Nucleus accumbens (tissue), 56 donors: ENCODE measurements around the gene CNTN5.

Source experiments
- DNase-seq, 56 donors: peaks; one replicate each; lab custom pipeline; 2025; lab: John Stamatoyannopoulos, UW

The CNTN5 gene

GRCh38 chr11:99489581-99489980 is 468.8 kb downstream of the CNTN5 start:
- DNase-seq: no peak

- no peak for DNase-seq
These were observed 473.3 kb downstream of the CNTN5 start for GRCh38 chr11:99494065-99494464.

- no peak for DNase-seq
These were observed 480.9 kb downstream of the CNTN5 start for GRCh38 chr11:99501655-99502054.

GRCh38 chr11:99505316-99505715 is 484.6 kb downstream of the CNTN5 start:
- no peak for DNase-seq

GRCh38 chr11:99505831-99506230 is 485.1 kb downstream of the CNTN5 start:
- DNase-seq: no peak

DNA sequence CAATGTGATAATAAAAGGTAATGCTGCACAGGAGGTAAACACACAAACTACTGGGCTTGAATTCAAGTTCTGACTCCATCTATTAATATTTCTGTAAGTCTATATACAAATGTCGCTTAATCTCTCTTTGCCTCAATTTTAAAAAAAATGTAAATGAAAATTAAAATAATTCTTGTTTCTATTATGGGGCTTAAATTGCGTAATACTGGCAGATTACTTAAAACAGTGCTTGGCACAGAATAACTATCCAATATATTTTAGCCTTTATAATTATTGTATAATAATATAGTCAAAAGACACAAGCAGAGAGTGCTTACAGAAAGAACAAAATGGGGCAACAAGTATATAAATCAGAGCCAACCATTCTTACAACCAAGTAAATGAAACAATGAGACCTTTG is 489.1 kb downstream of the CNTN5 start:
- DNase-seq: no peak

DNA sequence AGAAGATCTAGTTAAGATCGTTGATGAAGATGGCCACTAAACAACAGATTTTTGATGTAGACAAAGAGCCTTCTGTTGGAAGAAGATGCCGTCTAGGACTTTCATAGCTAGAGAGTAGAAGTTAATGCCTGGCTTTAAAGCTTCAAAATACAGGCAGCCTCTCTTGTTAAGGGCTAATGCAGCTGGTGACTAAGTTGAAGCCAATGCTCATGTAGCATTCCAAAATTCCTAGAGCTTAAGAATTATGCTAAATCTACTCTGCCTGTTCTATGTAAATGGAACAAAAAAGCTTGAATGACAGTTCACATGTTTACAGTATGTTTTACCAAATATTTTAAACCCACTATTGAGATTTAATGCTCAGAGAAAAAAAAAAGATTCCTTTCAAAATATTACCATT is 492.6 kb downstream of the CNTN5 start:
- no peak for DNase-seq

DNA sequence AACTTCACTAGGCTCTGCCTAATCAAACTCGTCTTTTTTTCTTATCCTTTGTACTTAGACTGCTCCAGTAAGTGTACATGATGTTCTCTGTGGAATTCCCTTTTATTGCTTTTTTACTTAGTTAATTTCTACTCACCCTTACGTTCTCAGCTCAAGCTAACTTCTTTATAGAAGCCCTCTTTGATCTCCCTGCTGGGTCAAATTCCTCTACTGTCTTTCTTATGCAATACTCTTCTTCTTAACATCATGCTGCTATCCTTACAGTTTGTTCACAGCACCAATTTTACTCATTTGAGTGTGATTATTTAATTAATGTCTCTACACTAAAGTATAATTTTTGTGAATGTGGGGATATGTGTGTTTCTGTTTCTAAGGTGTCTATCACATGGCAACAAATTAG is 498.3 kb downstream of the CNTN5 start:
- DNase-seq: no peak

DNA sequence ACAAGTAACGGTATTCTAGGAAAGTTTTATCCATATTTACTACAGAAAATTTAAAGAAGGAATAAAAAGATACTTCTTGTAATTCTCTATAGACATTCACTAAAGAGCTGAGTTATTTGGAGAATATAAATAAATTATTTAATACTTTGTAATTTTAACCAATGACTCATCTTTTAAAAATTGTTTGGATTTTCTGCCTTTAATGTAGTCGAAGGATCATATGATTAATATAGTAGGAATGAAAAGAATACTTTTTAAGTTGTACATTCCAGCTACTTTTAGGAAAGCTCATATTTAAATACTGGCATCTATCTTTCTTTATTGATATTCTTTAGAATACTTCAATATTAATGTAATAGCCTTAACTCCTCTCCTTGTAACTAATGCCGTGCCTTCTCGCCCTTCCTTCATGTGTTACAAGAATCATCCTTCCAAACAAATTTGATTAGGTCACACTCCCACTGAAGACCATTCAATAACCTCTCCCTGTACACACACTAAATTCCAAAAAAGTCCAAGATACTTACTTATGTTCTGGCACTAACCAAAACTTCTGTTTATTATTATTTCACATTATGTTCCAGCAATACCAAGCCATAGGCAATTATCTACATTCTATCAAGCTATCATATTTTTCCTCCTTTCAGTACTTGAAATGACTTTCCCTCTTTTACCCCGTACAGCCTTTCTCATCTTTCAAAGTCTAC is 501.9 kb downstream of the CNTN5 start:
- DNase-seq: no peak

DNA sequence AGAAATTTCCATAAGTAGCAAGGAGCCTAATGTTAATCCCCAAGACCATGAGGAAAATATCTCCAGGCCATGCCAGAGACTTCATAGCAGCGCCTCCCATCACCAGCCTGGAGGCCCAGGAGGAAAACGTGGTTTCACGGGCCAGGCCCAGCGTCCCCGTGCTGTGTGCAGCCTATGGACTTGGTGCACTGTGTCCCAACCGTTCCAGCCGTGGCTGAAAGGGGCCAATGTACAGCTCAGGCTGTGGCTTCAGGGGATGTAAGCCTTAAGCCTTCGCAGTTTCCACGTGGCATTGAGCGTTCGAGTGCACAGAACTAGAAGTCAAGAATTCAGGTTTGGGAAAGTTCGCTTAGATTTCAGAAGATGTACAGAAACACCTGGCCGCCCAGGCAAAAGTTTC is 510.7 kb downstream of the CNTN5 start:
- no peak for DNase-seq

DNA sequence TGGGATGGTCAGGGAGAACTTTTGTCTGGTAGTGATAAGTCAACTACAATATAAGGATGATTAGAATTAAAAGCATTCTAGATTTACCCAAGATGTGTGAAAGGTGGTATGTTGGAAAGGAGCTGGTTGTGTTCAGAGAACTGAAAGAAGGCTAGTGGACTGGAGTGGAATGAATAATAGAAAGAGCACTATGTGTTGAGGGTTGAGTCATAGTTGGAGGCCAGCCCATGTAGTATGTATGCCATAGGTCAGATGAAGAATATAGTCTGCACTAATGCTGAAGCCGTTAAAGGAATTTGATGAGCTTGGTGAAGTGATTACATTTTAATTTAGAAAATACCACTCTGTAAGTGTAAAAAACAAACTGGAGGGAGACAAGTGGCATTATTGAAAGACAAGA is 514.1 kb downstream of the CNTN5 start:
- no peak for DNase-seq

DNA sequence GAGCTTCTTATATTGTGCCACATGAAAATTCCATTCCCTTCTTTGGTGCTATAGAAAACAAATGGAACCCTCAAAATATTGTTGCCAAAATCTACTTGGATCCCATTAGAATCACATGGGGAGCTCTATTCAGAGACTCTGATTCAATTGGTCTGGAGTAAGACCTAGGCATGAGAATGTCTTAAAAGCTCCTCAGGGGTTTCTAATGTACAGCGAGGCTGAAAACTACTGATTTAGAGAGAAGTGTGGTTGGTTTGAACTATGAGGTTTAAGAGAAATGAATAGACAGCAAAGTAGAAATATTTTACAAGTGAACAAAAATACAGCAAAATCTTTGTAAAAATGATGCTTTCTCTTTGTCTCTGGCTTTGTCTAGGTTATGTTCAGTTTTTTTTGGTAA is 514.7 kb downstream of the CNTN5 start:
- DNase-seq: no peak

DNA sequence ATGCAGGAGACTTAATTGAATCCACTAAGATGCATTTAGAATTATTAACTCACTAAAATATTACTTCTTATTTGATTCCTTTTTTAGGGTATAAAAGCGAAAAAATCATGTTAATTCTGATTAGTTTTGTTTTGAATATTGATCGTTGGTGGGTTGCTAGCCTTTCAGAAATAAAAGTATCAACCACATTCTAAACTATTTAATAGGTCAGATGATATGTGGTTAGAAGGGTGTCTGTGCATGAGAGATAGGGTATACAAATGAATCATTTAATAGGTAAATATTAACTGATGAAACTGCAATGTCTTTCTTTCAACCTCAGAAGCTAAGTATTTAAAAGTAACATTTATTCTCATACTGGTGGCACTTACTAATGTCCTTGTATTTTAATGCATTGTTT is 515.1 kb downstream of the CNTN5 start:
- no peak for DNase-seq

DNA sequence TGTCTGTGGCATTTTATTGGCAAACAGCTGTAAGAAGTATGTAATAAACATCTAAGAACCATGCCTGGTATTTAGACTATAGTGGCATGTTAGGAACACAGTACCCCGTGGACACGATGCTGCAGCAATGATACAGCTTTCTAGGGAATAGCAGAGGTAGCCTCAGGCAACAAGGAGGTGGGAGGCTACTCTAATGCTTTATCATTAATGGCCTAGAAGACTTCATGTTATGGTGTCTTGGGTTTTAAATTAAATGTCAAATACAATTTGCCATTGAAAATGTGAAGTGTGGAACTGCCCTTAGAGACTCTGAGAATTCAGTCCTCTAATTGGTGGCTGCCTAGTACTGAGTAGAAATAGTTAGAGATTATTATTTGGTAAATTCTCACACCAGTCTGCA is 516.9 kb downstream of the CNTN5 start:
- DNase-seq: no peak

DNA sequence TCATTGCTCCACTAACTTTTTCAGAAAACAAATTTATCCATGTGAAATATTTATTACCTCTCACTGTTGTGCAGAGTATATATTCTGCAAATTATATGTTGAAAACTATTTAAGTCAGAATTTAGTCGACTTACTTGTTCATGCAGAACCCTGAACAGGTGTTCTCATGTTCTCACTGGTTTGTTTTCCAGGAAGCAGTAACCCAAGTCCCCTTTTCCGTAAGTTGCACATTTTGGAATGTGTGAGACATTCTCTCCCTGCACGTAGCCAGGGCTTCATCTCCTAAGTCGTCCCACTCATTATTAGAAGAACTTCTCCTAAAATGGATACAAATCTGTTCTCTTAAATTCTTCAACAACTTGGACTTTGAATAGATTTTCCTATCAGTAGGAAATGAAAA is 524.9 kb downstream of the CNTN5 start:
- no peak for DNase-seq

- DNase-seq: no peak
These were observed 527.5 kb downstream of the CNTN5 start for GRCh38 chr11:99548264-99548663.

- no peak for DNase-seq
These were observed 533.6 kb downstream of the CNTN5 start for GRCh38 chr11:99554232-99554903.

- no peak for DNase-seq
These were observed 534.7 kb downstream of the CNTN5 start for GRCh38 chr11:99555486-99555885.

GRCh38 chr11:99565333-99565732 is 544.6 kb downstream of the CNTN5 start:
- no peak for DNase-seq

DNA sequence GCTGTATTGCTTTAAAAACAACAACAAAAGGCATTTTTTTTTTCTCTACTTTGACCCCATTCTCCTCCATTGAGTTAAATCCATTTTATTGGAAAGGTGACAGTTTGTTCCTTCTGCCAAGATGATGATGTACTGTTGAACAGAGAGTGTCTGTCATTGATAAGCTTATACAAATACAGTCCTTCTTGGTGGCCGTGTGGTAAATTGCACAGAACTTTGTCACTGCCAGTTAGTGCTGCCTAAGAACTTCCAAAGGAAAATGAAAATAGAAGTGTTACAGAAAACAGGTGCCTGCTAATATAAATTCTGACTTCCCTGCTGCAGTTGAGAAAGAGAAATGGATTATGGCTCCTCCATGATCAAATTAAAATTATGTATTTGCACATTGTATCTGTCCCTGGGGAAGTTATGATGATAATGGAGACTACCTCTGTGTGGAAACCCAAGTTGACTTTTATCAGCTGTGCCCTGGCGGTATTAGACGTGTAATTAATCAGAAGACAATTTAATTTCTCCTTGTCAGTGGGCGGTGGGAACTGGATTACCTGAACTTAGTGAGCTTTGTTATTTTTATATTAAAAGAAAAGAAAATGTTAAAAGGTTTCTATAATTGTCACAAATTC is 546.7 kb downstream of the CNTN5 start:
- no peak for DNase-seq

GRCh38 chr11:99568808-99569207 is 548.1 kb downstream of the CNTN5 start:
- DNase-seq: no peak

- DNase-seq: no peak
These were observed 550.3 kb downstream of the CNTN5 start for GRCh38 chr11:99571094-99571493.
